Adrenal gland (tissue), 5 donors: Measurements from ENCODE around the gene SHB.

Source experiments
- POLR2A ChIP-seq, 2 donors: fragments of 450-650 bp; IDR thresholded peaks; one replicate each; pipeline ENCODE4 v1.6.1; 2017; ENCODE audit warnings: antibody characterized with exemption in 2 of 2, mild to moderate bottlenecking in 2 of 2, moderate library complexity in 1 of 2
- TF ChIP-seq, protein P1 (sequence below), 6 experiments: fragments of 450-650 bp in 4 of 6; fragments of 200-600 bp in 2 of 6; sonication (generic) in 1 of 6; IDR thresholded peaks; 1 replicate in 5 of 6; 2 replicates in 1 of 6; pipeline versions ENCODE4 v1.5.1 to v1.8.0; 2016 to 2021; ENCODE audit warnings: antibody characterized with exemption in 6 of 6, mild to moderate bottlenecking in 2 of 6, moderate library complexity in 1 of 6
- donor health status: DM: no; HTN: no; CAD: no.

DNA sequence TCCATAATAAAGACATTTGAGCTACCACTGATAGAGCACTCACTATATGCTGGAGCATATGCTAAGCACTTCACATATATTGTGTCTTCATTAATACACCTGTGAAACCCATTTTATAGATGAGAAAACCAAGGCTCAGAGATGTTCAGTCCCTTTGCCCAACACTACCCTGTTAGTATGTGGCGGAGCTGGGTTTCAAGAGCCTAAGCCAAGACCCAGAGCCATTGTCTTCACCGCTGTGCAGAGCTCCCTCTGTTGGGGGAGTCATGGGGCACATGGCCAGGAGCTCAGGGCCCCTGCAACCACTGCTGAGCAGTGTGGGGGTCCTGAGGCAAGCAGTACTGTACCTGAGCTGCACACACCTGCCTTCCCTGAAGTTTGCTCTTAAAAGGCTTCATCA is 127.8 kb downstream of the SHB start:
- TF ChIP-seq, protein P1, sequence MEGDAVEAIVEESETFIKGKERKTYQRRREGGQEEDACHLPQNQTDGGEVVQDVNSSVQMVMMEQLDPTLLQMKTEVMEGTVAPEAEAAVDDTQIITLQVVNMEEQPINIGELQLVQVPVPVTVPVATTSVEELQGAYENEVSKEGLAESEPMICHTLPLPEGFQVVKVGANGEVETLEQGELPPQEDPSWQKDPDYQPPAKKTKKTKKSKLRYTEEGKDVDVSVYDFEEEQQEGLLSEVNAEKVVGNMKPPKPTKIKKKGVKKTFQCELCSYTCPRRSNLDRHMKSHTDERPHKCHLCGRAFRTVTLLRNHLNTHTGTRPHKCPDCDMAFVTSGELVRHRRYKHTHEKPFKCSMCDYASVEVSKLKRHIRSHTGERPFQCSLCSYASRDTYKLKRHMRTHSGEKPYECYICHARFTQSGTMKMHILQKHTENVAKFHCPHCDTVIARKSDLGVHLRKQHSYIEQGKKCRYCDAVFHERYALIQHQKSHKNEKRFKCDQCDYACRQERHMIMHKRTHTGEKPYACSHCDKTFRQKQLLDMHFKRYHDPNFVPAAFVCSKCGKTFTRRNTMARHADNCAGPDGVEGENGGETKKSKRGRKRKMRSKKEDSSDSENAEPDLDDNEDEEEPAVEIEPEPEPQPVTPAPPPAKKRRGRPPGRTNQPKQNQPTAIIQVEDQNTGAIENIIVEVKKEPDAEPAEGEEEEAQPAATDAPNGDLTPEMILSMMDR (IDR thresholded peaks at IDR 0.05), result no peak
- TF ChIP-seq POLR2A (IDR thresholded peaks at IDR 0.05), result no peak
